ENCODE data around the gene UFD1. TPM values are rescaled to one million over a fixed set of nuclear protein-coding genes. Genes with fewer than 3 reads are reported as not detected.

UFD1 gene
- total and polyA plus RNA-seq, 9 of the 15 experiments (the other 6 are each of a cell fraction or from before 2014, with no cell fraction given), result 238 to 645 (median 363) TPM

DNA sequence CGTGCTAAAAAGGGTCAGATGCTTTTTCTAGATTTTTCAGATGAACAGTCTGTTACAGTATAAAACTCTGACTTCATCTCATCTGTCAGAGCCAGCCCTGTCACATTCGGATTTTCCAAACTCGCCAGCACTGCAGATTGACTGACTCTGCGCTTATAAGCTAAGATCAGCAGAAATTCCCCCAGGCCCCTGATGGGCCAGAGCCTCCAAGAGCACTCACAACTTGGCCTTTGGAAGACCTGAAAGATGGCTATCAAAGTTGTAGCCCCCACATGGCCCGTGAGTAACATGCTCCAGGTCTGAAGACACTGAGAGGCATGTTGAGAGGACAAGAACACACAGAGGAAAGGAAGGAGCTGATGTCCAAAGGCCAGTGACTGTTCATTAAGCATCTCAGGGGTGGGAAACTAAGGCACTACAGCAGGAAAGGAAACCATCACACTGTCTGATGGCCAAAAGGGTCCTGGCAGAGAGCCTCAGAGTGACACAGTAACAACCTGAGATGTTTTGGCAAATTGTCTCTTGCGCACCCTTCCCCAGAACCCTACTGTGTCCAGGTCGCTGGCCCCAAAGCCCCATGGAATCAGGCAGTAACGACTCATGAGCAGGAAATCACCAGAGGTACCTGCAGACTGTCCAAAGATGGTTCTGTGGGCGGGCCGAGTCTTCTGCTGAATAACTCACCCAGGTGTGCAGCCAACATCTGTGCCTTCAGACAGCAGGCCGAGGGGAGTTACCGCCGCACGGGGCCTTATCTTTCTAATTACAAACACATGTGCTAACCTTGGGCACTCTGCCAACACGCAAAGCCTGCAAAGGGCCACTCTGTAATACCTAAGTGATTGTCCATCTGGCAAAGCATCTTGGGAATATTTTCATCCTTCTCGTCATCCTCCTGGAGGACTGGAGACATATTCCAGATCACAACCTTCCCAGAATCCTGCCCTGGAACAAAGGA is 71.1 kb downstream of the UFD1 start (continued):
- TF ChIP-seq, protein P1, sequence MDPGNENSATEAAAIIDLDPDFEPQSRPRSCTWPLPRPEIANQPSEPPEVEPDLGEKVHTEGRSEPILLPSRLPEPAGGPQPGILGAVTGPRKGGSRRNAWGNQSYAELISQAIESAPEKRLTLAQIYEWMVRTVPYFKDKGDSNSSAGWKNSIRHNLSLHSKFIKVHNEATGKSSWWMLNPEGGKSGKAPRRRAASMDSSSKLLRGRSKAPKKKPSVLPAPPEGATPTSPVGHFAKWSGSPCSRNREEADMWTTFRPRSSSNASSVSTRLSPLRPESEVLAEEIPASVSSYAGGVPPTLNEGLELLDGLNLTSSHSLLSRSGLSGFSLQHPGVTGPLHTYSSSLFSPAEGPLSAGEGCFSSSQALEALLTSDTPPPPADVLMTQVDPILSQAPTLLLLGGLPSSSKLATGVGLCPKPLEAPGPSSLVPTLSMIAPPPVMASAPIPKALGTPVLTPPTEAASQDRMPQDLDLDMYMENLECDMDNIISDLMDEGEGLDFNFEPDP (CRISPR knock-in tag; IDR thresholded peaks at IDR 0.05), result no peak
- TF ChIP-seq IRF2 (CRISPR knock-in tag; IDR thresholded peaks at IDR 0.05) (no peak), ZNF445 (CRISPR knock-in tag; IDR thresholded peaks at IDR 0.05; ENCODE audit: low read depth) (no peak), NR1H2 (CRISPR knock-in tag; IDR thresholded peaks at IDR 0.05) (no peak), SMARCA4 (IDR thresholded peaks at IDR 0.05) (peak; percentile 82), HDAC2 (IDR thresholded peaks at IDR 0.05) (no peak; the same call in none of the 2 replicates), POLR3A (IDR thresholded peaks at IDR 0.05; ENCODE audit: borderline replicate concordance, extremely low read depth, insufficient read depth, insufficient read length) (no peak), CREM (IDR thresholded peaks at IDR 0.05; ENCODE audit: low read depth) (peak; percentile 50; the same call in 1 of the 2 replicates), ZFP36 (IDR thresholded peaks at IDR 0.05; ENCODE audit: low read depth, low read length, partially characterized antibody) (peak; percentile 20), FIP1L1 (IDR thresholded peaks at IDR 0.05; ENCODE audit: low read depth, low read length, poor library complexity, severe bottlenecking) (no peak), L3MBTL2 (IDR thresholded peaks at IDR 0.05) (peak; percentile 67; the same call in 1 of the 2 replicates), ARID2 (IDR thresholded peaks at IDR 0.05) (no peak), CBFB (CRISPR knock-in tag; IDR thresholded peaks at IDR 0.05) (no peak), CSDE1 (IDR thresholded peaks at IDR 0.05) (no peak), GATAD2B (IDR thresholded peaks at IDR 0.05; ENCODE audit: borderline replicate concordance) (no peak), TAF15 (IDR thresholded peaks at IDR 0.05; ENCODE audit: low read depth, low read length) (no peak), MCM3 (IDR thresholded peaks at IDR 0.05) (no peak)
- TF ChIP-seq, protein P2, sequence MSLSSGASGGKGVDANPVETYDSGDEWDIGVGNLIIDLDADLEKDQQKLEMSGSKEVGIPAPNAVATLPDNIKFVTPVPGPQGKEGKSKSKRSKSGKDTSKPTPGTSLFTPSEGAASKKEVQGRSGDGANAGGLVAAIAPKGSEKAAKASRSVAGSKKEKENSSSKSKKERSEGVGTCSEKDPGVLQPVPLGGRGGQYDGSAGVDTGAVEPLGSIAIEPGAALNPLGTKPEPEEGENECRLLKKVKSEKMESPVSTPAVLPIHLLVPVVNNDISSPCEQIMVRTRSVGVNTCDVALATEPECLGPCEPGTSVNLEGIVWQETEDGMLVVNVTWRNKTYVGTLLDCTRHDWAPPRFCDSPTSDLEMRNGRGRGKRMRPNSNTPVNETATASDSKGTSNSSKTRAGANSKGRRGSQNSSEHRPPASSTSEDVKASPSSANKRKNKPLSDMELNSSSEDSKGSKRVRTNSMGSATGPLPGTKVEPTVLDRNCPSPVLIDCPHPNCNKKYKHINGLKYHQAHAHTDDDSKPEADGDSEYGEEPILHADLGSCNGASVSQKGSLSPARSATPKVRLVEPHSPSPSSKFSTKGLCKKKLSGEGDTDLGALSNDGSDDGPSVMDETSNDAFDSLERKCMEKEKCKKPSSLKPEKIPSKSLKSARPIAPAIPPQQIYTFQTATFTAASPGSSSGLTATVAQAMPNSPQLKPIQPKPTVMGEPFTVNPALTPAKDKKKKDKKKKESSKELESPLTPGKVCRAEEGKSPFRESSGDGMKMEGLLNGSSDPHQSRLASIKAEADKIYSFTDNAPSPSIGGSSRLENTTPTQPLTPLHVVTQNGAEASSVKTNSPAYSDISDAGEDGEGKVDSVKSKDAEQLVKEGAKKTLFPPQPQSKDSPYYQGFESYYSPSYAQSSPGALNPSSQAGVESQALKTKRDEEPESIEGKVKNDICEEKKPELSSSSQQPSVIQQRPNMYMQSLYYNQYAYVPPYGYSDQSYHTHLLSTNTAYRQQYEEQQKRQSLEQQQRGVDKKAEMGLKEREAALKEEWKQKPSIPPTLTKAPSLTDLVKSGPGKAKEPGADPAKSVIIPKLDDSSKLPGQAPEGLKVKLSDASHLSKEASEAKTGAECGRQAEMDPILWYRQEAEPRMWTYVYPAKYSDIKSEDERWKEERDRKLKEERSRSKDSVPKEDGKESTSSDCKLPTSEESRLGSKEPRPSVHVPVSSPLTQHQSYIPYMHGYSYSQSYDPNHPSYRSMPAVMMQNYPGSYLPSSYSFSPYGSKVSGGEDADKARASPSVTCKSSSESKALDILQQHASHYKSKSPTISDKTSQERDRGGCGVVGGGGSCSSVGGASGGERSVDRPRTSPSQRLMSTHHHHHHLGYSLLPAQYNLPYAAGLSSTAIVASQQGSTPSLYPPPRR (CRISPR knock-in tag; IDR thresholded peaks at IDR 0.05; ENCODE audit: borderline replicate concordance), result 0 out of 2 replicates have a peak, but pooled peaks have one; percentile 51
- TF ChIP-seq, protein P3, sequence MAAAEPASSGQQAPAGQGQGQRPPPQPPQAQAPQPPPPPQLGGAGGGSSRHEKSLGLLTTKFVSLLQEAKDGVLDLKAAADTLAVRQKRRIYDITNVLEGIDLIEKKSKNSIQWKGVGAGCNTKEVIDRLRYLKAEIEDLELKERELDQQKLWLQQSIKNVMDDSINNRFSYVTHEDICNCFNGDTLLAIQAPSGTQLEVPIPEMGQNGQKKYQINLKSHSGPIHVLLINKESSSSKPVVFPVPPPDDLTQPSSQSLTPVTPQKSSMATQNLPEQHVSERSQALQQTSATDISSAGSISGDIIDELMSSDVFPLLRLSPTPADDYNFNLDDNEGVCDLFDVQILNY (CRISPR knock-in tag; IDR thresholded peaks at IDR 0.05), result peak; percentile 58
- TF ChIP-seq, protein P4, sequence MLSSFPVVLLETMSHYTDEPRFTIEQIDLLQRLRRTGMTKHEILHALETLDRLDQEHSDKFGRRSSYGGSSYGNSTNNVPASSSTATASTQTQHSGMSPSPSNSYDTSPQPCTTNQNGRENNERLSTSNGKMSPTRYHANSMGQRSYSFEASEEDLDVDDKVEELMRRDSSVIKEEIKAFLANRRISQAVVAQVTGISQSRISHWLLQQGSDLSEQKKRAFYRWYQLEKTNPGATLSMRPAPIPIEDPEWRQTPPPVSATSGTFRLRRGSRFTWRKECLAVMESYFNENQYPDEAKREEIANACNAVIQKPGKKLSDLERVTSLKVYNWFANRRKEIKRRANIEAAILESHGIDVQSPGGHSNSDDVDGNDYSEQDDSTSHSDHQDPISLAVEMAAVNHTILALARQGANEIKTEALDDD (IDR thresholded peaks at IDR 0.05), result no peak
